CMK (cell line): ENCODE results near the gene KIF5A.
"Not testable (repeated sequence)": the region's sequence is repeated elsewhere in the genome, so short reads cannot be mapped to it uniquely, and the experiment has no call there.

Source experiments
- DNase-seq: peaks from one replicate; pipeline ENCODE4 v3.0.0-alpha.2; 2010; ENCODE audit warnings: low read depth

Gene KIF5A

GRCh38 chr12:57609101-57609780 lies 59.4 kb downstream of the KIF5A start:
- no peak for DNase-seq

- no peak for DNase-seq
These were observed 60.1 kb downstream of the KIF5A start for GRCh38 chr12:57609781-57610553.

- no peak for DNase-seq
These were observed 60.8 kb downstream of the KIF5A start for GRCh38 chr12:57610554-57611107.

- no peak for DNase-seq
These were observed 61.4 kb downstream of the KIF5A start, which contains the start of gene ARHGEF25 for GRCh38 chr12:57611108-57611826. Gene ARHGEF25 (plus strand): TSS chr12:57611435. CDS start chr12:57611895, 460 bp downstream.

GRCh38 chr12:57611827-57612710 lies 62.2 kb downstream of the KIF5A start:
- DNase-seq = no peak

GRCh38 chr12:57612711-57613426 lies 63.0 kb downstream of the KIF5A start:
- DNase-seq = no peak

GRCh38 chr12:57613427-57614109 lies 63.7 kb downstream of the KIF5A start:
- no peak for DNase-seq

- DNase-seq = no peak
These were observed 64.5 kb downstream of the KIF5A start for GRCh38 chr12:57614178-57614947.

- DNase-seq = no peak
These were observed 65.2 kb downstream of the KIF5A start for GRCh38 chr12:57614948-57615500.

- no peak for DNase-seq
These were observed 65.8 kb downstream of the KIF5A start for GRCh38 chr12:57615637-57616036.

- no peak for DNase-seq
These were observed 66.7 kb downstream of the KIF5A start for GRCh38 chr12:57616383-57617101.

- DNase-seq = no peak
These were observed 68.1 kb downstream of the KIF5A start for GRCh38 chr12:57617942-57618341.

- DNase-seq = not testable (repeated sequence)
These were observed 68.6 kb downstream of the KIF5A start for GRCh38 chr12:57618431-57618830.

- DNase-seq = no peak
These were observed 69.2 kb downstream of the KIF5A start for GRCh38 chr12:57618966-57619433.

GRCh38 chr12:57619434-57620244 lies 69.8 kb downstream of the KIF5A start:
- no peak for DNase-seq

- DNase-seq = no peak
These were observed 70.5 kb downstream of the KIF5A start for GRCh38 chr12:57620245-57620935.
